GM12878 (cell line): Measurements from ENCODE around the gene SEPTIN10. TPM values are rescaled to one million over a fixed set of nuclear protein-coding genes. Genes with fewer than 3 reads are reported as not detected.

Source experiments
- JUNB ChIP-seq: IDR thresholded peaks from 2 replicates; pipeline ENCODE4 v1.6.1; 2016; ENCODE audit warnings: antibody characterized with exemption, mild to moderate bottlenecking
- MEF2A ChIP-seq: IDR thresholded peaks from 2 replicates; pipeline ENCODE4 v1.6.1; 2011; ENCODE audit warnings: low read depth, mild to moderate bottlenecking, low read length, moderate library complexity; ENCODE audit not compliant: insufficient read depth
- RAD51 ChIP-seq: fragments of 450-650 bp; IDR thresholded peaks from 2 replicates; pipeline ENCODE4 v1.6.1; 2016; ENCODE audit warnings: moderate library complexity, mild to moderate bottlenecking, inconsistent platforms
- SMARCA5 ChIP-seq: fragments of 450-650 bp; IDR thresholded peaks from 2 replicates; pipeline ENCODE4 v1.6.1; 2017; ENCODE audit warnings: mild to moderate bottlenecking
- polyA plus RNA-seq, 11 experiments: library from polyadenylated mRNA; depleted of rRNA in 4 of 11; unstranded in 6 of 11; stranded (reverse) in 5 of 11; fragments of >200 nt; fragmentation: Nextera tagmentation in 4 of 11; fragmentation: Illumina TruSeq in 1 of 11; extraction: Ambion mirVana in 4 of 11; extraction: Trizol in 1 of 11; gene quantifications; 1 replicate in 1 of 11; 2 replicates in 10 of 11; pipeline versions ENCODE4 v1.2.1 to v1.2.3, GENCODE V29; 2011 to 2016; ENCODE audit warnings: inconsistent platforms in 2 of 11, missing spikeins in 2 of 11, low read depth in 1 of 11
- total RNA-seq, 4 experiments: library from RNA; depleted of rRNA in 3 of 4; stranded (reverse); fragments of >200 nt in 3 of 4; fragmentation: Illumina TruSeq in 1 of 4; extraction: Trizol in 1 of 4; gene quantifications; 2 replicates each; pipeline versions ENCODE4 v1.2.1 to v1.2.3, GENCODE V29; 2013 to 2021
- TF ChIP-seq, protein P1 (sequence below): fragments of 450-650 bp; conservative IDR thresholded peaks from 2 replicates; pipeline ENCODE4 v1.6.1; 2017; ENCODE audit warnings: mild to moderate bottlenecking, moderate library complexity
- TF ChIP-seq, protein P2 (sequence below): IDR thresholded peaks from 2 replicates; pipeline ENCODE4 v1.6.1; 2012; ENCODE audit warnings: improper control_type of control experiment, low read depth, low read length; ENCODE audit not compliant: insufficient replicate concordance
- TF ChIP-seq, protein P3 (sequence below): fragments of 450-650 bp; IDR thresholded peaks from 2 replicates; pipeline ENCODE4 v1.6.1; 2016; ENCODE audit warnings: mild to moderate bottlenecking, moderate library complexity, borderline replicate concordance
- TF ChIP-seq, protein P4 (sequence below): fragments of 450-650 bp; IDR thresholded peaks from 2 replicates; pipeline ENCODE4 v1.6.1; 2017; ENCODE audit warnings: mild to moderate bottlenecking, moderate library complexity
- TF ChIP-seq, protein P5 (sequence below): IDR thresholded peaks from 2 replicates; pipeline ENCODE4 v1.6.1; 2011; ENCODE audit warnings: borderline replicate concordance, low read depth, mild to moderate bottlenecking, moderate library complexity, low read length; ENCODE audit not compliant: insufficient read depth, poor library complexity, severe bottlenecking

The SEPTIN10 gene
- total and polyA plus RNA-seq, 10 of the 15 experiments (the other 5 are each of a cell fraction or from before 2014, with no cell fraction given): 20.2 to 132 (median 62.7) TPM

DNA sequence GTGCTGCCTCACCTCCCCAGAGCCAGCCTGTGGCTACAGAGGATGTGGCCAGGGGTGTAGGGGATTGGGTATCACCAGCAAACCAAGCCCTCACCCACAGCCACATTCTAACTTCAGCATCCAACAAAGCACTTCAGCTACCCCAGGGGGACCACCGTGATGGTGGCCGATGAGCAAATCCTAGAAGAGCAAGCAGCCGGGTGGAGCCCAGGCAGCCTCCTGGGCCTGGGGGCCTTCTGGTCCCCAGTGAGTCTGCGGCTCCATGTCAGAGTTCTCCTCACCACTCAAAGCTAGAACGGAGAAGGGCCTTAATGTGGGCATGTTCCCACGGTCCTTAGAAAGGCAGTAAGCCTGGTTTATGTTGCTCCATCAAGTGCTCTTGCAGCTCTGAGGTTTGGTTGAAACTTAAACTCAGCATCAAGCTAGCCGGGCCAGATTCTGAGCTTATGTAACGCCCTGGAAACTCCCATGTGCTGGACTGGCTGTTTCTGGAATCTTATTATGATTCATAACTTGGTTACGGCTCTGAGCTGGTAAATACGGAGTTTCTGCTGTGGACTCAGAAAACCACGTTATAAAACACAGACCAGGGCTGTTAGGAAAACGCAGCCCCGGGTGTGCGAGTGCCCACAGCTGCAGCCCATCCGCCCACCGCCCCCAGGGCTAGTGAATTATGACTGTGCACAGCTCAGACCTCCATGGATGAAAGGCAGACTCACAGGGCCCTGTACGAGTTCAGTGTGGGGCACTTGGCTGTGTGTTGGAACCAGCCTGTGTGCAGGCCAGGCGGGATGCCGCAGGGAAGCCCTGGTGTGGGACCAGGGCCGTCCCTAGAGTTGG lies 99.8 kb downstream of the SEPTIN10 start (continued):
- TF ChIP-seq, protein P1, sequence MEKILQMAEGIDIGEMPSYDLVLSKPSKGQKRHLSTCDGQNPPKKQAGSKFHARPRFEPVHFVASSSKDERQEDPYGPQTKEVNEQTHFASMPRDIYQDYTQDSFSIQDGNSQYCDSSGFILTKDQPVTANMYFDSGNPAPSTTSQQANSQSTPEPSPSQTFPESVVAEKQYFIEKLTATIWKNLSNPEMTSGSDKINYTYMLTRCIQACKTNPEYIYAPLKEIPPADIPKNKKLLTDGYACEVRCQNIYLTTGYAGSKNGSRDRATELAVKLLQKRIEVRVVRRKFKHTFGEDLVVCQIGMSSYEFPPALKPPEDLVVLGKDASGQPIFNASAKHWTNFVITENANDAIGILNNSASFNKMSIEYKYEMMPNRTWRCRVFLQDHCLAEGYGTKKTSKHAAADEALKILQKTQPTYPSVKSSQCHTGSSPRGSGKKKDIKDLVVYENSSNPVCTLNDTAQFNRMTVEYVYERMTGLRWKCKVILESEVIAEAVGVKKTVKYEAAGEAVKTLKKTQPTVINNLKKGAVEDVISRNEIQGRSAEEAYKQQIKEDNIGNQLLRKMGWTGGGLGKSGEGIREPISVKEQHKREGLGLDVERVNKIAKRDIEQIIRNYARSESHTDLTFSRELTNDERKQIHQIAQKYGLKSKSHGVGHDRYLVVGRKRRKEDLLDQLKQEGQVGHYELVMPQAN: no peak; the same call in 1 of the 2 replicates
- peak; percentile 53 for TF ChIP-seq SMARCA5
- TF ChIP-seq, protein P2, sequence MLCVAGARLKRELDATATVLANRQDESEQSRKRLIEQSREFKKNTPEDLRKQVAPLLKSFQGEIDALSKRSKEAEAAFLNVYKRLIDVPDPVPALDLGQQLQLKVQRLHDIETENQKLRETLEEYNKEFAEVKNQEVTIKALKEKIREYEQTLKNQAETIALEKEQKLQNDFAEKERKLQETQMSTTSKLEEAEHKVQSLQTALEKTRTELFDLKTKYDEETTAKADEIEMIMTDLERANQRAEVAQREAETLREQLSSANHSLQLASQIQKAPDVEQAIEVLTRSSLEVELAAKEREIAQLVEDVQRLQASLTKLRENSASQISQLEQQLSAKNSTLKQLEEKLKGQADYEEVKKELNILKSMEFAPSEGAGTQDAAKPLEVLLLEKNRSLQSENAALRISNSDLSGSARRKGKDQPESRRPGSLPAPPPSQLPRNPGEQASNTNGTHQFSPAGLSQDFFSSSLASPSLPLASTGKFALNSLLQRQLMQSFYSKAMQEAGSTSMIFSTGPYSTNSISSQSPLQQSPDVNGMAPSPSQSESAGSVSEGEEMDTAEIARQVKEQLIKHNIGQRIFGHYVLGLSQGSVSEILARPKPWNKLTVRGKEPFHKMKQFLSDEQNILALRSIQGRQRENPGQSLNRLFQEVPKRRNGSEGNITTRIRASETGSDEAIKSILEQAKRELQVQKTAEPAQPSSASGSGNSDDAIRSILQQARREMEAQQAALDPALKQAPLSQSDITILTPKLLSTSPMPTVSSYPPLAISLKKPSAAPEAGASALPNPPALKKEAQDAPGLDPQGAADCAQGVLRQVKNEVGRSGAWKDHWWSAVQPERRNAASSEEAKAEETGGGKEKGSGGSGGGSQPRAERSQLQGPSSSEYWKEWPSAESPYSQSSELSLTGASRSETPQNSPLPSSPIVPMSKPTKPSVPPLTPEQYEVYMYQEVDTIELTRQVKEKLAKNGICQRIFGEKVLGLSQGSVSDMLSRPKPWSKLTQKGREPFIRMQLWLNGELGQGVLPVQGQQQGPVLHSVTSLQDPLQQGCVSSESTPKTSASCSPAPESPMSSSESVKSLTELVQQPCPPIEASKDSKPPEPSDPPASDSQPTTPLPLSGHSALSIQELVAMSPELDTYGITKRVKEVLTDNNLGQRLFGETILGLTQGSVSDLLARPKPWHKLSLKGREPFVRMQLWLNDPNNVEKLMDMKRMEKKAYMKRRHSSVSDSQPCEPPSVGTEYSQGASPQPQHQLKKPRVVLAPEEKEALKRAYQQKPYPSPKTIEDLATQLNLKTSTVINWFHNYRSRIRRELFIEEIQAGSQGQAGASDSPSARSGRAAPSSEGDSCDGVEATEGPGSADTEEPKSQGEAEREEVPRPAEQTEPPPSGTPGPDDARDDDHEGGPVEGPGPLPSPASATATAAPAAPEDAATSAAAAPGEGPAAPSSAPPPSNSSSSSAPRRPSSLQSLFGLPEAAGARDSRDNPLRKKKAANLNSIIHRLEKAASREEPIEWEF: peak; percentile 93
- TF ChIP-seq, protein P3, sequence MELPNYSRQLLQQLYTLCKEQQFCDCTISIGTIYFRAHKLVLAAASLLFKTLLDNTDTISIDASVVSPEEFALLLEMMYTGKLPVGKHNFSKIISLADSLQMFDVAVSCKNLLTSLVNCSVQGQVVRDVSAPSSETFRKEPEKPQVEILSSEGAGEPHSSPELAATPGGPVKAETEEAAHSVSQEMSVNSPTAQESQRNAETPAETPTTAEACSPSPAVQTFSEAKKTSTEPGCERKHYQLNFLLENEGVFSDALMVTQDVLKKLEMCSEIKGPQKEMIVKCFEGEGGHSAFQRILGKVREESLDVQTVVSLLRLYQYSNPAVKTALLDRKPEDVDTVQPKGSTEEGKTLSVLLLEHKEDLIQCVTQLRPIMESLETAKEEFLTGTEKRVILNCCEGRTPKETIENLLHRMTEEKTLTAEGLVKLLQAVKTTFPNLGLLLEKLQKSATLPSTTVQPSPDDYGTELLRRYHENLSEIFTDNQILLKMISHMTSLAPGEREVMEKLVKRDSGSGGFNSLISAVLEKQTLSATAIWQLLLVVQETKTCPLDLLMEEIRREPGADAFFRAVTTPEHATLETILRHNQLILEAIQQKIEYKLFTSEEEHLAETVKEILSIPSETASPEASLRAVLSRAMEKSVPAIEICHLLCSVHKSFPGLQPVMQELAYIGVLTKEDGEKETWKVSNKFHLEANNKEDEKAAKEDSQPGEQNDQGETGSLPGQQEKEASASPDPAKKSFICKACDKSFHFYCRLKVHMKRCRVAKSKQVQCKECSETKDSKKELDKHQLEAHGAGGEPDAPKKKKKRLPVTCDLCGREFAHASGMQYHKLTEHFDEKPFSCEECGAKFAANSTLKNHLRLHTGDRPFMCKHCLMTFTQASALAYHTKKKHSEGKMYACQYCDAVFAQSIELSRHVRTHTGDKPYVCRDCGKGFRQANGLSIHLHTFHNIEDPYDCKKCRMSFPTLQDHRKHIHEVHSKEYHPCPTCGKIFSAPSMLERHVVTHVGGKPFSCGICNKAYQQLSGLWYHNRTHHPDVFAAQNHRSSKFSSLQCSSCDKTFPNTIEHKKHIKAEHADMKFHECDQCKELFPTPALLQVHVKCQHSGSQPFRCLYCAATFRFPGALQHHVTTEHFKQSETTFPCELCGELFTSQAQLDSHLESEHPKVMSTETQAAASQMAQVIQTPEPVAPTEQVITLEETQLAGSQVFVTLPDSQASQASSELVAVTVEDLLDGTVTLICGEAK: peak; percentile 17; the same call in 1 of the 2 replicates
- TF ChIP-seq, protein P4, sequence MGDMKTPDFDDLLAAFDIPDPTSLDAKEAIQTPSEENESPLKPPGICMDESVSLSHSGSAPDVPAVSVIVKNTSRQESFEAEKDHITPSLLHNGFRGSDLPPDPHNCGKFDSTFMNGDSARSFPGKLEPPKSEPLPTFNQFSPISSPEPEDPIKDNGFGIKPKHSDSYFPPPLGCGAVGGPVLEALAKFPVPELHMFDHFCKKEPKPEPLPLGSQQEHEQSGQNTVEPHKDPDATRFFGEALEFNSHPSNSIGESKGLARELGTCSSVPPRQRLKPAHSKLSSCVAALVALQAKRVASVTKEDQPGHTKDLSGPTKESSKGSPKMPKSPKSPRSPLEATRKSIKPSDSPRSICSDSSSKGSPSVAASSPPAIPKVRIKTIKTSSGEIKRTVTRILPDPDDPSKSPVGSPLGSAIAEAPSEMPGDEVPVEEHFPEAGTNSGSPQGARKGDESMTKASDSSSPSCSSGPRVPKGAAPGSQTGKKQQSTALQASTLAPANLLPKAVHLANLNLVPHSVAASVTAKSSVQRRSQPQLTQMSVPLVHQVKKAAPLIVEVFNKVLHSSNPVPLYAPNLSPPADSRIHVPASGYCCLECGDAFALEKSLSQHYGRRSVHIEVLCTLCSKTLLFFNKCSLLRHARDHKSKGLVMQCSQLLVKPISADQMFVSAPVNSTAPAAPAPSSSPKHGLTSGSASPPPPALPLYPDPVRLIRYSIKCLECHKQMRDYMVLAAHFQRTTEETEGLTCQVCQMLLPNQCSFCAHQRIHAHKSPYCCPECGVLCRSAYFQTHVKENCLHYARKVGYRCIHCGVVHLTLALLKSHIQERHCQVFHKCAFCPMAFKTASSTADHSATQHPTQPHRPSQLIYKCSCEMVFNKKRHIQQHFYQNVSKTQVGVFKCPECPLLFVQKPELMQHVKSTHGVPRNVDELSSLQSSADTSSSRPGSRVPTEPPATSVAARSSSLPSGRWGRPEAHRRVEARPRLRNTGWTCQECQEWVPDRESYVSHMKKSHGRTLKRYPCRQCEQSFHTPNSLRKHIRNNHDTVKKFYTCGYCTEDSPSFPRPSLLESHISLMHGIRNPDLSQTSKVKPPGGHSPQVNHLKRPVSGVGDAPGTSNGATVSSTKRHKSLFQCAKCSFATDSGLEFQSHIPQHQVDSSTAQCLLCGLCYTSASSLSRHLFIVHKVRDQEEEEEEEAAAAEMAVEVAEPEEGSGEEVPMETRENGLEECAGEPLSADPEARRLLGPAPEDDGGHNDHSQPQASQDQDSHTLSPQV: 0 out of 2 replicates have a peak, but pooled peaks have one; percentile 23
- TF ChIP-seq JUNB: peak; percentile 95
- TF ChIP-seq, protein P5, sequence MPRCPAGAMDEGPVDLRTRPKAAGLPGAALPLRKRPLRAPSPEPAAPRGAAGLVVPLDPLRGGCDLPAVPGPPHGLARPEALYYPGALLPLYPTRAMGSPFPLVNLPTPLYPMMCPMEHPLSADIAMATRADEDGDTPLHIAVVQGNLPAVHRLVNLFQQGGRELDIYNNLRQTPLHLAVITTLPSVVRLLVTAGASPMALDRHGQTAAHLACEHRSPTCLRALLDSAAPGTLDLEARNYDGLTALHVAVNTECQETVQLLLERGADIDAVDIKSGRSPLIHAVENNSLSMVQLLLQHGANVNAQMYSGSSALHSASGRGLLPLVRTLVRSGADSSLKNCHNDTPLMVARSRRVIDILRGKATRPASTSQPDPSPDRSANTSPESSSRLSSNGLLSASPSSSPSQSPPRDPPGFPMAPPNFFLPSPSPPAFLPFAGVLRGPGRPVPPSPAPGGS: peak; percentile 95
- no peak for TF ChIP-seq RAD51
- TF ChIP-seq MEF2A: peak; percentile 81
